HepG2 (cell line): Measurements from ENCODE around the gene PEX11B. TPM values are rescaled to one million over a fixed set of nuclear protein-coding genes. Genes with fewer than 3 reads are reported as not detected.

Source experiments
- GPBP1L1 ChIP-seq: sonication (generic); formaldehyde crosslinking; IDR thresholded peaks from 2 replicates; pipeline ENCODE4 v1.5.0; 2020; ENCODE audit warnings: mild to moderate bottlenecking, missing genetic modification reagents
- HMG20A ChIP-seq: IDR thresholded peaks from 2 replicates; pipeline ENCODE4 v1.6.1; 2016; ENCODE audit warnings: borderline replicate concordance
- HNF4A ChIP-seq: sonication (generic); formaldehyde crosslinking; IDR thresholded peaks from 2 replicates; pipeline ENCODE4 v1.4.0; 2020; ENCODE audit warnings: missing genetic modification reagents
- JUN ChIP-seq: sonication (generic); formaldehyde crosslinking; IDR thresholded peaks from 2 replicates; pipeline ENCODE4 v1.4.0; 2020; ENCODE audit warnings: mild to moderate bottlenecking, missing genetic modification reagents
- MAZ ChIP-seq, 2 experiments: sonication (generic) in 1 of 2; formaldehyde crosslinking in 1 of 2; IDR thresholded peaks; 2 replicates each; pipeline versions ENCODE4 v1.5.0 to v1.6.1; 2012 to 2020; ENCODE audit warnings: low read depth in 2 of 2, mild to moderate bottlenecking in 2 of 2, borderline replicate concordance in 1 of 2, improper control_type of control experiment in 1 of 2, low read length in 1 of 2, missing genetic modification reagents in 1 of 2, moderate library complexity in 1 of 2
- MIER3 ChIP-seq: IDR thresholded peaks from 2 replicates; pipeline ENCODE4 v1.6.1; 2016; ENCODE audit warnings: missing compliant biosample characterization, borderline replicate concordance
- POLR2AphosphoS5 ChIP-seq: IDR thresholded peaks from 2 replicates; pipeline ENCODE4 v1.6.1; 2012; ENCODE audit warnings: low read depth, low read length
- SNRNP70 ChIP-seq: fragments of 200-400 bp; formaldehyde crosslinking; IDR thresholded peaks from 2 replicates; pipeline ENCODE4 v1.6.1; 2017; ENCODE audit warnings: mild to moderate bottlenecking, low read depth, low read length, moderate library complexity
- SP140L ChIP-seq: sonication (generic); formaldehyde crosslinking; IDR thresholded peaks from 2 replicates; pipeline ENCODE4 v1.4.0; 2020; ENCODE audit warnings: missing genetic modification reagents, borderline replicate concordance
- SRSF4 ChIP-seq: fragments of 200-400 bp; formaldehyde crosslinking; IDR thresholded peaks from one replicate; pipeline ENCODE4 v1.6.1; 2018; ENCODE audit warnings: mild to moderate bottlenecking, low read depth, low read length, moderate library complexity; ENCODE audit not compliant: poor library complexity, severe bottlenecking
- STAT5B ChIP-seq: sonication (generic); formaldehyde crosslinking; IDR thresholded peaks from 2 replicates; pipeline ENCODE4 v1.4.0; 2020; ENCODE audit warnings: missing genetic modification reagents
- TCF7L2 ChIP-seq: IDR thresholded peaks from 2 replicates; pipeline ENCODE4 v1.6.1; 2011; ENCODE audit warnings: mild to moderate bottlenecking, low read depth, low read length, moderate library complexity
- ZNF446 ChIP-seq: sonication (generic); formaldehyde crosslinking; IDR thresholded peaks from 2 replicates; pipeline ENCODE4 v1.5.0; 2020; ENCODE audit warnings: mild to moderate bottlenecking, missing genetic modification reagents
- ZNF530 ChIP-seq: sonication (generic); formaldehyde crosslinking; IDR thresholded peaks from 2 replicates; pipeline ENCODE4 v1.5.0; 2020; ENCODE audit warnings: low read depth, mild to moderate bottlenecking, missing genetic modification reagents
- ZNF678 ChIP-seq: sonication (generic); formaldehyde crosslinking; IDR thresholded peaks from 2 replicates; pipeline ENCODE4 v1.4.0; 2020; ENCODE audit warnings: mild to moderate bottlenecking, missing genetic modification reagents
- ZNF691 ChIP-seq: sonication (generic); formaldehyde crosslinking; IDR thresholded peaks from 2 replicates; pipeline ENCODE4 v1.4.0; 2020; ENCODE audit warnings: missing genetic modification reagents, low read depth, mild to moderate bottlenecking, borderline replicate concordance
- ZSCAN25 ChIP-seq: sonication (generic); formaldehyde crosslinking; IDR thresholded peaks from 2 replicates; pipeline ENCODE4 v1.8.0; 2022; ENCODE audit warnings: mild to moderate bottlenecking, missing genetic modification reagents
- polyA plus RNA-seq, 8 experiments: library from polyadenylated mRNA; depleted of rRNA in 3 of 8; stranded (reverse) in 7 of 8; unstranded in 1 of 8; fragments of >200 nt; fragmentation: Illumina TruSeq in 4 of 8; extraction: Trizol in 4 of 8; gene quantifications; 2 replicates each; pipeline versions ENCODE4 v1.2.1 to v1.2.3, GENCODE V29; 2011 to 2016; ENCODE audit warnings: low read depth in 4 of 8, missing spikeins in 1 of 8, mixed read lengths in 1 of 8; ENCODE audit not compliant: insufficient read depth in 1 of 8
- total RNA-seq, 5 experiments: library from RNA; depleted of rRNA; stranded (reverse); fragments of >200 nt; fragmentation: Illumina TruSeq; extraction: Trizol; gene quantifications; 2 replicates each; pipeline ENCODE4 v1.2.3, GENCODE V29; 2016; ENCODE audit warnings: low read depth in 1 of 5
- TF ChIP-seq, protein P1 (sequence below), 2 experiments: sonication (generic) in 1 of 2; formaldehyde crosslinking in 1 of 2; IDR thresholded peaks; 2 replicates each; pipeline versions ENCODE4 v1.4.0 to v1.6.1; 2018 to 2020; ENCODE audit warnings: missing genetic modification reagents in 2 of 2, borderline replicate concordance in 1 of 2, low read depth in 1 of 2, mild to moderate bottlenecking in 1 of 2, missing biosample characterization in 1 of 2
- TF ChIP-seq, protein P2 (sequence below): sonication (generic); formaldehyde crosslinking; IDR thresholded peaks from 2 replicates; pipeline ENCODE4 v1.8.0; 2022; ENCODE audit warnings: missing genetic modification reagents, mild to moderate bottlenecking, borderline replicate concordance
- TF ChIP-seq, protein P3 (sequence below): sonication (generic); formaldehyde crosslinking; IDR thresholded peaks from 2 replicates; pipeline ENCODE4 v1.4.0; 2020; ENCODE audit warnings: missing genetic modification reagents

Gene PEX11B
- total and polyA plus RNA-seq, 2 of the 13 experiments (the other 11 are each of a cell fraction or from before 2014, with no cell fraction given): 21.6 to 48.4 TPM

GRCh38 chr1:145897969-145898368 lies 20.5 kb downstream of the PEX11B start (continued):
- TF ChIP-seq, protein P1, sequence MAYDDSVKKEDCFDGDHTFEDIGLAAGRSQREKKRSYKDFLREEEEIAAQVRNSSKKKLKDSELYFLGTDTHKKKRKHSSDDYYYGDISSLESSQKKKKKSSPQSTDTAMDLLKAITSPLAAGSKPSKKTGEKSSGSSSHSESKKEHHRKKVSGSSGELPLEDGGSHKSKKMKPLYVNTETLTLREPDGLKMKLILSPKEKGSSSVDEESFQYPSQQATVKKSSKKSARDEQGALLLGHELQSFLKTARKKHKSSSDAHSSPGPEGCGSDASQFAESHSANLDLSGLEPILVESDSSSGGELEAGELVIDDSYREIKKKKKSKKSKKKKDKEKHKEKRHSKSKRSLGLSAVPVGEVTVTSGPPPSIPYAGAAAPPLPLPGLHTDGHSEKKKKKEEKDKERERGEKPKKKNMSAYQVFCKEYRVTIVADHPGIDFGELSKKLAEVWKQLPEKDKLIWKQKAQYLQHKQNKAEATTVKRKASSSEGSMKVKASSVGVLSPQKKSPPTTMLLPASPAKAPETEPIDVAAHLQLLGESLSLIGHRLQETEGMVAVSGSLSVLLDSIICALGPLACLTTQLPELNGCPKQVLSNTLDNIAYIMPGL (CRISPR knock-in tag; IDR thresholded peaks at IDR 0.05; ENCODE audit: borderline replicate concordance in 1 of 2, low read depth in 1 of 2): no peak
- TF ChIP-seq ZNF446 (CRISPR knock-in tag) (no peak), HNF4A (CRISPR knock-in tag) (peak; percentile 76), ZNF530 (no peak), HMG20A (CRISPR knock-in tag) (peak; percentile 75; the same call in 1 of the 2 replicates), ZSCAN25 (CRISPR knock-in tag) (no peak), SNRNP70 (no peak), TCF7L2 (no peak), ZNF678 (CRISPR knock-in tag) (no peak), SP140L (no peak), SRSF4 (no peak), JUN (no peak), MAZ (IDR thresholded peaks at IDR 0.05; ENCODE audit: borderline replicate concordance, low read depth, low read length) (no peak), MAZ (CRISPR knock-in tag; IDR thresholded peaks at IDR 0.05; ENCODE audit: low read depth) (no peak), ZNF691 (CRISPR knock-in tag) (no peak), GPBP1L1 (no peak), MIER3 (no peak), STAT5B (no peak), POLR2AphosphoS5 (no peak)
- TF ChIP-seq, protein P2, sequence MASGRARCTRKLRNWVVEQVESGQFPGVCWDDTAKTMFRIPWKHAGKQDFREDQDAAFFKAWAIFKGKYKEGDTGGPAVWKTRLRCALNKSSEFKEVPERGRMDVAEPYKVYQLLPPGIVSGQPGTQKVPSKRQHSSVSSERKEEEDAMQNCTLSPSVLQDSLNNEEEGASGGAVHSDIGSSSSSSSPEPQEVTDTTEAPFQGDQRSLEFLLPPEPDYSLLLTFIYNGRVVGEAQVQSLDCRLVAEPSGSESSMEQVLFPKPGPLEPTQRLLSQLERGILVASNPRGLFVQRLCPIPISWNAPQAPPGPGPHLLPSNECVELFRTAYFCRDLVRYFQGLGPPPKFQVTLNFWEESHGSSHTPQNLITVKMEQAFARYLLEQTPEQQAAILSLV (CRISPR knock-in tag): no peak
- TF ChIP-seq, protein P3, sequence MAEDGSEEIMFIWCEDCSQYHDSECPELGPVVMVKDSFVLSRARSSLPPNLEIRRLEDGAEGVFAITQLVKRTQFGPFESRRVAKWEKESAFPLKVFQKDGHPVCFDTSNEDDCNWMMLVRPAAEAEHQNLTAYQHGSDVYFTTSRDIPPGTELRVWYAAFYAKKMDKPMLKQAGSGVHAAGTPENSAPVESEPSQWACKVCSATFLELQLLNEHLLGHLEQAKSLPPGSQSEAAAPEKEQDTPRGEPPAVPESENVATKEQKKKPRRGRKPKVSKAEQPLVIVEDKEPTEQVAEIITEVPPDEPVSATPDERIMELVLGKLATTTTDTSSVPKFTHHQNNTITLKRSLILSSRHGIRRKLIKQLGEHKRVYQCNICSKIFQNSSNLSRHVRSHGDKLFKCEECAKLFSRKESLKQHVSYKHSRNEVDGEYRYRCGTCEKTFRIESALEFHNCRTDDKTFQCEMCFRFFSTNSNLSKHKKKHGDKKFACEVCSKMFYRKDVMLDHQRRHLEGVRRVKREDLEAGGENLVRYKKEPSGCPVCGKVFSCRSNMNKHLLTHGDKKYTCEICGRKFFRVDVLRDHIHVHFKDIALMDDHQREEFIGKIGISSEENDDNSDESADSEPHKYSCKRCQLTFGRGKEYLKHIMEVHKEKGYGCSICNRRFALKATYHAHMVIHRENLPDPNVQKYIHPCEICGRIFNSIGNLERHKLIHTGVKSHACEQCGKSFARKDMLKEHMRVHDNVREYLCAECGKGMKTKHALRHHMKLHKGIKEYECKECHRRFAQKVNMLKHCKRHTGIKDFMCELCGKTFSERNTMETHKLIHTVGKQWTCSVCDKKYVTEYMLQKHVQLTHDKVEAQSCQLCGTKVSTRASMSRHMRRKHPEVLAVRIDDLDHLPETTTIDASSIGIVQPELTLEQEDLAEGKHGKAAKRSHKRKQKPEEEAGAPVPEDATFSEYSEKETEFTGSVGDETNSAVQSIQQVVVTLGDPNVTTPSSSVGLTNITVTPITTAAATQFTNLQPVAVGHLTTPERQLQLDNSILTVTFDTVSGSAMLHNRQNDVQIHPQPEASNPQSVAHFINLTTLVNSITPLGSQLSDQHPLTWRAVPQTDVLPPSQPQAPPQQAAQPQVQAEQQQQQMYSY (CRISPR knock-in tag): no peak
